GM19238 (cell line): ENCODE results near the gene ZNF410.
A peak's percentile ranks its signal among the peaks of the same experiment; 100 is the strongest.
"Not testable (repeated sequence)": the region's sequence is repeated elsewhere in the genome, so short reads cannot be mapped to it uniquely, and the experiment has no call there.

Source experiments
- DNase-seq: peaks from one replicate; pipeline ENCODE4 v3.0.0; 2011; ENCODE audit warnings: low spot score; ENCODE audit not compliant: insufficient read length

ZNF410 gene

GRCh38 chr14:73886449-73887317 lies at the start of gene ZNF410:
TSS of gene ZNF410 (plus strand) at chr14:73886859. CDS start at chr14:73892176, 5,317 bp downstream.
- peak; percentile 81 for DNase-seq

- not testable (repeated sequence) for DNase-seq
Measured at GRCh38 chr14:73838293-73839034, 48.2 kb upstream of the ZNF410 start.

- DNase-seq, result no peak
Measured at GRCh38 chr14:73842201-73842600, 44.5 kb upstream of the ZNF410 start.

- DNase-seq, result no peak
Measured at GRCh38 chr14:73842851-73843250, 43.8 kb upstream of the ZNF410 start.

- no peak for DNase-seq
Measured at GRCh38 chr14:73843296-73843695, 43.4 kb upstream of the ZNF410 start.

- no peak for DNase-seq
Measured at GRCh38 chr14:73846947-73847346, 39.7 kb upstream of the ZNF410 start.

GRCh38 chr14:73851000-73851399 lies 35.7 kb upstream of the ZNF410 start:
- no peak for DNase-seq

GRCh38 chr14:73851567-73852382 lies 34.9 kb upstream of the ZNF410 start, which contains the start of gene PTGR2:
TSS of gene PTGR2 (plus strand) at chr14:73851831. CDS start at chr14:73858863, 7,032 bp downstream.
- peak; percentile 92 for DNase-seq

- DNase-seq, result no peak
Measured at GRCh38 chr14:73859145-73859544, 27.5 kb upstream of the ZNF410 start.

GRCh38 chr14:73861073-73861472 lies 25.6 kb upstream of the ZNF410 start:
- no peak for DNase-seq

- DNase-seq, result no peak
Measured at GRCh38 chr14:73862480-73862879, 24.2 kb upstream of the ZNF410 start.

- no peak for DNase-seq
Measured at GRCh38 chr14:73863209-73863608, 23.4 kb upstream of the ZNF410 start.

- DNase-seq, result no peak
Measured at GRCh38 chr14:73865534-73866113, 21.0 kb upstream of the ZNF410 start.

GRCh38 chr14:73869754-73870153 lies 16.9 kb upstream of the ZNF410 start:
- DNase-seq, result not testable (repeated sequence)

- DNase-seq, result no peak
Measured at GRCh38 chr14:73870525-73871235, 16.0 kb upstream of the ZNF410 start.

- no peak for DNase-seq
Measured at GRCh38 chr14:73873660-73874059, 13.0 kb upstream of the ZNF410 start.

GRCh38 chr14:73877790-73878189 lies 8.9 kb upstream of the ZNF410 start:
- DNase-seq, result no peak

- no peak for DNase-seq
Measured at GRCh38 chr14:73878436-73878835, 8.2 kb upstream of the ZNF410 start.

- no peak for DNase-seq
Measured at GRCh38 chr14:73879027-73879426, 7.6 kb upstream of the ZNF410 start.

- no peak for DNase-seq
Measured at GRCh38 chr14:73884438-73885190, 2.0 kb upstream of the ZNF410 start.
